NCI-H1694 treated with DMSO at 0.1 percent for 48 hours (cell line): ENCODE results near the gene LITAFD.
"Not testable (repeated sequence)": the region's sequence is repeated elsewhere in the genome, so short reads cannot be mapped to it uniquely, and the experiment has no call there.

ENCODE experiments used
- DNase-seq: peaks from one replicate; lab custom pipeline; 2025; lab: John Stamatoyannopoulos, UW

Gene LITAFD

DNA sequence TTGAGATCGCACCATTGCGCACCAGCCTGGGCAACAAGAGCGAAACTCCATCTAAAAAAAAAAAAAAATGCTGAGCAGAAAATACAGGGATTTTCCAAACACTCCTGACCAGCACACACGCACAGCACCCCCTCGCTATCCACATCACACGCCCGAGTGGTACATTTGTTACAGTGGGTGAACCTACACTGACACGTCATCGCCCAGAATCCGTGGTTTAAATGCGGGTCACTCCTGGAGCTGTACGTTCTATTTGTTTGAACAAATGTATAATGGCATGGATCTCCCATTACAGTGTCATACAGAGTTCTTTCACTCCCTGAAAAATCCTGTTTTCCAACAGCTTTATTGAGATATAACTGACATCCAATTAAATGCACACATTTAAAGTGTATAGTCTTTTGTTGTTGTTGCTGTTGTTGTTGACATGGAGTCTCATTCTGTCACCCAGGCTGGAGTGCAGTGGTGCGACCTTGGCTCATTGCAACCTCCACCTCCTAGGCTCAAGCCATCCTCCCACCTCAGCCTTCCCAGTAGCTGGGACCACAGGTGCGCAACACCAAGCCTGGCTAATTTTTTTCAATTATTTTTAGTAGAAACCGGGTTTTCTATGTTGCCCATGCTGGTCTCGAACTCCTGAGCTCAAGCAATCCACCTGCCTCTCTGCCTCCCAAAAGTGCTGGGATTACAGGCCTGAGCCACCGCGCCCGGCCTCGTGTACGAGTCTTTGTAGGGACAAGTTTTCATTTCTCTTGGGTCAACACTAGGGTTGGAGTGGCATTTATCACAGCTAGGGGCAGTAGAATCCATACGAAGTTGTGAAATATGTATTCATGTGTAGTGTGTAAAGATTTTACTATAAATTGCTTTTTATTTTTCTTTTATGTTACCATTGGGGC, 8.9 kb upstream of the LITAFD start:
- no peak for DNase-seq

DNA sequence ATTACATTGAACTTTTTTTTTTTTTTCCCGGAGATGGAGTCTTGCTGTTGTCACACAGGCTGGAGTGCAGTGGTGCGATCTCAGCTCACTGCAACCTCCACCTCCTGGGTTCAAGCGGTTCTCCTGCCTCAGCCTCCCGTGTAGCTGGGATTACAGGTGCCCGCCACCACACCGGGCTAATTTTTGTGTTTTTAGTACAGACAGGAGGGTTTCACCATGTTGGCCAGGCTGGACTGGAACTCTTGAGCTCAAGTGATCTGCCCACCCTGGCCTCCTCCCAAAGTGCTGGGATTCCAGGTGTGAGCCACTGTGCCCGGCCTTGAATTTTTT, 8.3 kb upstream of the LITAFD start:
- DNase-seq: not testable (repeated sequence)

GRCh38 chr16:8874388-8874787, 7.8 kb upstream of the LITAFD start:
- DNase-seq: no peak

- DNase-seq: not testable (repeated sequence)
Observed at GRCh38 chr16:8875317-8875716, 6.8 kb upstream of the LITAFD start.

- no peak for DNase-seq
Observed at GRCh38 chr16:8877894-8878522, 4.1 kb upstream of the LITAFD start.

- no peak for DNase-seq
Observed at GRCh38 chr16:8878523-8878911, 3.6 kb upstream of the LITAFD start.

- no peak for DNase-seq
Observed at GRCh38 chr16:8880839-8881510, 1.2 kb upstream of the LITAFD start.

DNA sequence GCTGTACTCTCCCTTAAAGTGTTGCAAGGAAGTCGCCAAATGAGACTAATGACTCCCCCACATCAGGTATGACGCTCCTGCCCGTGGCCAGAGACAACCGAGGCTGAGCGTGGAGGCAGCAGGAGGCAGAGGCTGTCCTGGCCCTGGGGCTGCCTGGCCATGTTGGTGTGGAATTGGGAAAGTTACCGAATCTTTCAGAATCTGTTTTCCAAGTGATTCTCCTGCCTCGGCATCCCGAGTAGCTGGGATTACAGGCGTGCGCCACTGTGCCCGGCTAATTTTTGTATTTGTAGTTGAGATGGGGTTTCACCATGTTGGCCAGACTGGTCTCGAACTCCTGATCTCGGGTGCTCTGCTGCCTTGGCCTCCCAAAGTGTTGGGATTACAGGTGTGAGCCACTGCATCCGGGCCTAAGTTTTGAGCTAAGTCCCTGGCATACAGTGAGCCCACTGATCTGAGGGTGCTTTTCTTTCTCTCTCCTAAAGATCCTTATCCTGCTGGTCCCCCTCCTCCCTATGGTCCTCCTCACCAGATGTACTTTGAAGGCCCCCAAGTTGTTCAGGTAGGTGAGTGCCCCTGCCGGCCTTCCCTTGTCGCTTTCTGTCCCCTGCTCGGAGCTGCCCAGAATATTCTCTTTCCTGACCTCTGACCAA, 700 bp downstream of the LITAFD start:
- DNase-seq: no peak

DNA sequence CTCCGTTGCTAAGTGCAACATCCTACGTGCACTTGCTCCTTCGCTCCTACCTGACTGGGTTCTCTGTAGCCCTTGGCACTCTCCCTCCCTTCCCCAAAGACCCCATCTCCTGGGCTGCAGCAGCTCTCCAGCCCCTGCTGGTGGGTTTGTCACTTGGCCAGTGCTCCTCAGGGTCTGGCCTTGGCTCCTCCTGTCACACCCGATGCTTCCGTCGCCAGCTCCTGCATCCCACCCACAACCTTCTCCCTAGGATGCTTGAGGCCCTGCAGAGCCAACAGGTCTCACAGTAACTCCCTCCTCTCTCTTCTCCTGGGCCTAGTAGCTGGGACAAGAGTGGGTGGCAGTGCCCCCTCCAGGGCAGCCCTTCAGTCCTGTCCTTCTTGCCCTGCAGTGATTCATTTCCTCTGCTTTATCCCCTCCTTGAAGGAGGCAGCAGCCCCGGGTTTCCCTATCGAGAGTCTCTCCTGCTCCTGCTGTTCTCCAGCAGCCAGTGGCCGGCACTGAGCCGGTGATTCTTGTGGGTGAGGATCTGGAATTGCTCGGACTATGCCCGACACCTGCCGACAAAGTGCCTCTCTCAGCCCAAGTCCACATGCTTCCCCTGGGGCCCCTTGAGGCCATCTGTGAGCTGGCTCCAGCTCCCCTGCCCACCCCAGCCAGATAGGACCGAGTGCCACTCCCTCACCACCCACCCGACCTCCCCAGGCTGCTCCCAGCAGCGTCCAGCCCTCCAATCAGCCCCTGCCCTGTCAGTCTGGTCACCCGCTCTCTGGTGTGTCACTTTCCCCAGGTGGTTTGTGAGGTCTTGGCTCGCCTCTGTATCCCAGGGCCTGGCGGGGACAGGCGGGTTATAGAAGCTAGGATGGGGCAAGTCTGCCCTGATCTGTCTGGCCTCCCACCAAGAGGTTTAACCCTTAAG, 3.8 kb downstream of the LITAFD start:
- DNase-seq: no peak

DNA sequence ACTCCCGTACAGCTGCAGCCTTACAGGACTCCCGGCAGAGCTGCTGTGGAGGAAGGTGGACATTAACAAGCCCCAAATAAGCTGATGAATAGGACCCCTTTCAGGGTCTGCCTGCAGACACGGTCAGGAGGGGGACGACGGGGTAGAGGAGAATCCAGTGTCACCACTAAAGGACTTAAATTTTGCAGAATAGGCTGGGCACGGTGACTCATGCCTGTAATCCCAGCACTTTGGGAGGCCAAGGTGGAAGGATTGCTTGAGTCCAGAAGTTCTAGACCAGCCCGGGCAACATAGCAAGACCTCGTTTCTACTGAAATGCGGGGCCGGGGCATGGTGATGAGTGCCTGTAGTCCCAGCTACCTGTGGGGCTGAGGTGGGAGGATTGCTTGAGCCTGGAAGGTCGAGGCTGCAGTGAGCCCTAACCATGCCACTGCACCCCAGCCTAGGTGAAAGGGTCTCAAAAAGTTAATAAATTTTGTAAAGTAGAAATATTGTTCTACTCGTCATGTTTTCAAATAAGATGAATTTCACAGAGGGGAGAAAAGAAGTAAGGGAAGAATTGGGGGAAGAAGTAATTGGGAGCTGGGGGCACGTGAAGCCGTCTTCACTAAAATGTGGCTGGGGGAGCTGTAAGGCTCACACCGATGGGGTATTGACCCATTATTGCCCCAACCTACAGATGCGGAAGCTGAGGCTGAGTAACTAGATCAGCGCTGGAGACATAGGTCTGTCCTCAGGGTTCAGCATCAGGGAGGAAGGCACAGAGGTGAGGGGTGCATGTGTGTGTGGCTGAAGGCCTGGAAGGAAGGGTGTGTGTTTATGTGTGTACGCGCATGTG, 4.7 kb downstream of the LITAFD start:
- DNase-seq: no peak

DNA sequence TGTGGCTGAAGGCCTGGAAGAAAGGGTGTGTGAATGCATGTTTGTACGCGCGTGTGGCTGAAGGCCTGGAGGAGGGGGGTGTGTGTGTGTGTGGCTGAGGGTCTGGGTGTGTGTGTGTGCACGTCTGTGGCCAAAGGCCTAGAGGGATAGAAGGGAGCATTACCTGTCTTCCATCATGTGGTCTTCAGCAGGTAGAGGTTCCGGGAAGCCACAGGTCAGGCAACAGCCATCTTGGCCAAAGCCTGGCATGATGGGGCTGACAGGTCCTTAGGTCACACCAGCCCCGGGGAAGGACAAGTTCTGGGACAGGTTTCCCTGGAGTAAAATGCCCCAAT, 5.2 kb downstream of the LITAFD start:
- DNase-seq: no peak

- DNase-seq: no peak
Observed at GRCh38 chr16:8887952-8888560, 5.9 kb downstream of the LITAFD start.

DNA sequence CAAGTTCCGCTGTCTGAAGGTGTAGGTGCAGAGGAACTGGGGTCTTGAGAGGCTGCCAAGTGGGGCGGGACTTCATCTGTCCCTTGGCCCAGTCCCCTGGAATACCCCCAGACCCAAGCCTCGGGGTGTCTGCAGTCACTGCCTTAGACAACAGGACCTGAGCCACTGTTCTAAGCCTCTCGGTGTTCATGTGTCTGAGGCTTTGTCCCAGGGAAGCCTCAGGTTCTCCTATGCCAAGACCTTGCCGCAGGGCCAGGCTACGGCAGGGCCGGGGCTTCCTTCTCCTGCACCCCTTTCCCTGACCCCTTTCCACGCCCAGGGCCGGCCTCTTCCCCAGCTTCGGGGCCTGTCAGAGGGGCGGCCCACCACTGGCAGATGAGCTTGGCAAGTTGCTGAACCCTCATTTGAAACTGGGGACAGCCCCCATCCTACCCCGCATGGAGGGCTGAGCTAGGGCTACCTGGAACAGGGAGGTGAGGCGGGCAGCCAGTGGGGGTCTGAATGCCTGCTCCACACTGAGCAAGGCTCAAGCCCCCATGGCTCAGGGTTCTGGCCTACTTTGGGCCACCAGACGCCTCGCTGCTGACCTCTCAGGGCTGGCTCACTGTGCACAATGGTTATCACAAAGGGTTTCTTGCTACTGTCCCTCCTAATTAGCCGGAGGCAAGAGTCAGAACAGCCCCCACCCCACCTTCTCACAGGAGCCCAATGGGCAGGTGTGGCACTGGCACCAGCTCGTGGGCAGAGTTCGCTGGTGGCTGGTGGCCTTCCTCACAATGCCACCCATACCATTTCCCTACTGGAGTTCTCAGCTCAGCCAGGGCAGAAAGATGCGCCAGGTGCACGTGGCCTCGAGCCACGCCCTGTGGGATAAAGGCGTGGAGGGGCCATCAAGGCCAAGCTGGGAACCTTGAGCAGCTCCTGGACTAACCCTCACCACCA, 7.1 kb downstream of the LITAFD start:
- no peak for DNase-seq

- no peak for DNase-seq
Observed at GRCh38 chr16:8889893-8890548, 7.9 kb downstream of the LITAFD start.

DNA sequence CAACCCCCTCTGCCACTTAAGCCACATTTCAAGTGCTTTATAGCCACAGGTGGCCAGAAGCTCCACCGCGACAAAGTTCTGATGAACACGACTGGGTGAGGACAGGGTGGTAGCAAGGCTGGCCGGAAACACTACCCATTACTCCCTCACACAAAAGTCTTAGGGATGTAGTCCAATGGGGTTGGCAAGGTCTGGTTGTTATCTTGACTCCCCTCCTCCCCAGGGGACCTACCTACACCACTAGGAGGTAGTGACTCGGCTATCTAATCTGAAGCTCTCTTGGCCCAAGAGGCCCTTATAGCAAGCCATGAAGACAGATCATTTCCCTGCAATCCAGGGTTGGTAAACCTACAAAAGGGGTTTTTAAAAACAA, 8.4 kb downstream of the LITAFD start:
- no peak for DNase-seq

- DNase-seq: no peak
Observed at GRCh38 chr16:8892101-8892575, 10.0 kb downstream of the LITAFD start.

- no peak for DNase-seq
Observed at GRCh38 chr16:8893426-8893825, 11.3 kb downstream of the LITAFD start.

DNA sequence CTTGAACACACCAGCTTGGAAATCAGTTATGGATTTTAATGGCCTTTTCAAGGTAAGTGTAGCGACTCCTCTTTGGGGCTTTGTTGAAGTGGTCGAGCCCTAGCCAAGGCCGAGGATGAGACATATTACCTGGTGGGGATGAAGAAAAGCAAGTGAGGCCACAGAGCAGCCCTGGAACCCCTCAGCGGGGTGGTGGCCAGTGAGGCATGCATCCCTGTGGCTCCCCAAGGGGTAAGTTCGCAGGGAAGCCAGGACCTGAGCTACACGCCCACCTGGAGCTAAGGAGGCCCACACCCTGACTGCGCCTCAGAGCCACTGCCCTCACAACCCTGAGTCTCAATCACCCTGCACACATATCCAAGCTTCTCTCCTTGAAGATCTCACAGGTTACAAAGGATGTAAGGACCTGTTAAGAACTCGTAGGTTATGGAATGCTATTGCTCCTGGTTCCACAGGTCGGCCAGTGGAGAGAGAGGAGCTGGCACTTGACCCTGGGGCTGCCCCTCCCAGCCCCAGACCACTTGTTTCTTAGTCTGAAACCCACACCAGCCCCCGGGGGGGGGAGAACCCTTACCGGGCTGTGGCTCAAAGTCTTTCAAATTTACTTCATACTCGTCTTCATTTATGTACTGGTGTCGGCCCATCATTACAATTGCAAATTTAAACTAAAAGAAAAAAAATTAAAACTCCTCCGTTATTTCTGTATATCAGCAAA, 12.0 kb downstream of the LITAFD start:
- no peak for DNase-seq
